Spleen (tissue), 11 donors: ENCODE measurements around the gene FAM234B. TPM values are rescaled to one million over a fixed set of nuclear protein-coding genes. Genes with fewer than 3 reads are reported as not detected.
A peak's percentile ranks its signal among the peaks of the same experiment; 100 is the strongest.

Experiments
- DNase-seq: peaks from one replicate; pipeline ENCODE4 v3.0.0-alpha.2; 2020
- H3K27ac ChIP-seq, 8 donors: fragments of 200-600 bp; sonication (generic) in 7 of 8; 1 replicate in 4 of 8; 2 replicates in 4 of 8; pipeline versions ENCODE4 v1.5.0 to v1.8.0; 2016 to 2021; ENCODE audit warnings: inconsistent platforms in 4 of 8, mild to moderate bottlenecking in 4 of 8, moderate library complexity in 1 of 8
- H3K27me3 ChIP-seq, 7 donors: fragments of 200-600 bp; sonication (generic) in 6 of 7; replicated peaks in 1 of 7; 1 replicate in 4 of 7; 2 replicates in 3 of 7; pipeline versions ENCODE4 v1.5.0 to v1.8.0; 2016 to 2021; ENCODE audit warnings: inconsistent platforms in 3 of 7, mild to moderate bottlenecking in 1 of 7
- H3K36me3 ChIP-seq, 6 donors: fragments of 200-600 bp; sonication (generic) in 5 of 6; 1 replicate in 4 of 6; 2 replicates in 2 of 6; pipeline versions ENCODE4 v1.5.0 to v1.8.0; 2016 to 2021; ENCODE audit warnings: inconsistent platforms in 2 of 6
- H3K4me1 ChIP-seq, 6 donors: fragments of 200-600 bp; sonication (generic) in 5 of 6; 1 replicate in 3 of 6; 2 replicates in 3 of 6; pipeline versions ENCODE4 v1.5.0 to v1.8.0; 2016 to 2021; ENCODE audit warnings: inconsistent platforms in 3 of 6
- H3K4me3 ChIP-seq, 8 donors: fragments of 200-600 bp; sonication (generic) in 7 of 8; 1 replicate in 4 of 8; 2 replicates in 4 of 8; pipeline versions ENCODE4 v1.5.0 to v1.8.0; 2016 to 2021; ENCODE audit warnings: inconsistent platforms in 4 of 8, mild to moderate bottlenecking in 4 of 8, moderate library complexity in 2 of 8
- H3K9me3 ChIP-seq, 8 donors: fragments of 200-600 bp; sonication (generic) in 7 of 8; 1 replicate in 4 of 8; 2 replicates in 4 of 8; pipeline versions ENCODE4 v1.5.0 to v1.8.0; 2016 to 2021; ENCODE audit warnings: inconsistent platforms in 4 of 8
- CTCF ChIP-seq, 11 experiments: fragments of 200-600 bp in 7 of 11; fragments of 450-650 bp in 4 of 11; sonication (generic) in 4 of 11; IDR thresholded peaks in 8 of 11; conservative IDR thresholded peaks in 3 of 11; 1 replicate in 7 of 11; 2 replicates in 4 of 11; pipeline versions ENCODE4 v1.4.0 to v1.8.0; 2016 to 2021; ENCODE audit warnings: antibody characterized with exemption in 11 of 11, inconsistent platforms in 4 of 11, mild to moderate bottlenecking in 1 of 11
- POLR2A ChIP-seq, 3 donors: fragments of 450-650 bp; IDR thresholded peaks; one replicate each; pipeline ENCODE4 v1.5.1; 2017; ENCODE audit warnings: antibody characterized with exemption in 3 of 3, mild to moderate bottlenecking in 1 of 3
- POLR2AphosphoS5 ChIP-seq, 3 donors: sonication (generic); formaldehyde crosslinking; IDR thresholded peaks; one replicate each; pipeline ENCODE4 v1.5.1; 2017; ENCODE audit warnings: antibody characterized with exemption in 3 of 3
- WGBS, 5 donors: extraction: QIAGEN DNeasy Blood & Tissue Kit in 3 of 5; methylation state at CpG; one replicate each; pipeline versions ENCODE4 v1.1.5 to v1.1.7; 2013 to 2018; 5-methylcytosine and 5-hydroxymethylcytosine counted together
- intact Hi-C: fragments of 100-400 bp; cut with DNase I; formaldehyde crosslinking; loops from one replicate; pipeline ENCODE4 v1.15.0; 2023; ENCODE audit warnings: low total_unique reads
- polyA plus RNA-seq, 3 donors: library from polyadenylated mRNA; stranded (reverse); fragments of 200-250 nt; gene quantifications; one replicate each; pipeline ENCODE4 v1.2.1, GENCODE V29; 2013
- total RNA-seq, 7 donors: library from RNA; depleted of rRNA in 3 of 7; stranded (reverse); fragments of >200 nt in 3 of 7; fragmentation: NEBNext Ultra II Directional in 4 of 7; extraction: Animal tissue kit (Norgen Biotek cat#: 25700) in 4 of 7; gene quantifications; one replicate each; pipeline versions ENCODE4 v1.1.0 to v1.2.1, GENCODE V29; 2016 to 2021
- donor health status: healthy with polysubstance abuse.
- donor health status: DM: no; HTN: no; CAD: no; lungs with moderate emphysema.
- donor health status: DM: no; HTN: no; CAD: no.
- donor health status: Bipolar disorder and iron deficiency.
- donor health status: healthy.
- donor health status: DM: no; HTN: no; CAD: no.
- donor health status: DM: yes; HTN: yes; CAD: no.

Gene FAM234B
- total and polyA plus RNA-seq, 10 donors: 0.59 to 8.2 (median 6.2) TPM

- H3K27me3 ChIP-seq: no peaks in the 10 kb centered on the region
- WGBS, 5 donors: 66 to 72% (median 70%) methylated on average over 7 of the region's 7 CpGs
Observed at GRCh38 chr12:13102461-13103195, 58.4 kb downstream of the FAM234B start.

GRCh38 chr12:13103391-13104033 lies 59.3 kb downstream of the FAM234B start, which contains the start of gene GSG1:
TSS of gene GSG1 (minus strand) at chr12:13103667. CDS start at chr12:13103512, 155 bp downstream.
- Histone ChIP-seq H3K4me3 (no peak within 1 kb of the TSS), H3K27ac (peak within 1 kb of the TSS; percentile 85 to 96 (median 90)), H3K36me3 (no peaks in the 10 kb centered on the region), H3K4me1 (peaks cover 24 to 47% (median 38%) of the 10 kb centered on the region in 6 donors), H3K9me3 (peaks cover 0 to 5% (median 0%) of the 10 kb centered on the region in 8 donors), H3K27me3 (no peaks in the 10 kb centered on the region)
- no peak for TF ChIP-seq CTCF (IDR thresholded peaks at IDR 0.05 in 8 of 11, conservative IDR thresholded peaks at IDR 0.05 in 3 of 11)
- TF ChIP-seq POLR2A (IDR thresholded peaks at IDR 0.05): no peak
- no peak for TF ChIP-seq POLR2AphosphoS5 (IDR thresholded peaks at IDR 0.05)
- intact Hi-C loops: loop anchor here (5.0 kb wide), 1 partner anchor 104 kb away; no protein-coding TSS in a partner anchor
- no peak for DNase-seq
- WGBS, 5 donors: 75 to 85% (median 77%) methylated on average over 7 to 8 of the region's 8 CpGs

More at GRCh38 chr12:13102461-13103195, 58.4 kb downstream of the FAM234B start:
- Histone ChIP-seq H3K9me3 (no peaks in the 10 kb centered on the region), H3K4me1 (peaks cover 24 to 56% (median 45%) of the 10 kb centered on the region in 6 donors), H3K4me3 (no peak overlapping the region), H3K36me3 (no peaks in the 10 kb centered on the region), H3K27ac (peak overlapping the region; percentile 85 to 96 (median 90))
- no peak for DNase-seq
- intact Hi-C loops: loop anchor here (5.0 kb wide), 1 partner anchor 105 kb away; no protein-coding TSS in a partner anchor
- TF ChIP-seq POLR2AphosphoS5 (IDR thresholded peaks at IDR 0.05): no peak

GRCh38 chr12:13104409-13104808 lies 60.2 kb downstream of the FAM234B start:
- intact Hi-C loops: loop anchor here (5.0 kb wide), 1 partner anchor 103 kb away; no protein-coding TSS in a partner anchor
- TF ChIP-seq CTCF (IDR thresholded peaks at IDR 0.05 in 8 of 11, conservative IDR thresholded peaks at IDR 0.05 in 3 of 11): no peak
- no peak for TF ChIP-seq POLR2A (IDR thresholded peaks at IDR 0.05)
- no peak for TF ChIP-seq POLR2AphosphoS5 (IDR thresholded peaks at IDR 0.05)
- Histone ChIP-seq H3K9me3 (peaks cover 0 to 6% (median 0%) of the 10 kb centered on the region in 8 donors), H3K4me3 (no peak overlapping the region), H3K27me3 (no peaks in the 10 kb centered on the region), H3K27ac (no peak overlapping the region), H3K4me1 (peaks cover 15 to 38% (median 29%) of the 10 kb centered on the region in 6 donors), H3K36me3 (no peaks in the 10 kb centered on the region)
- 75 to 84% (median 81%) methylated on average over 3 of the region's 3 CpGs for WGBS, 5 donors
- DNase-seq: no peak

GRCh38 chr12:13105781-13106180 lies 61.6 kb downstream of the FAM234B start:
- Histone ChIP-seq H3K4me1 (peaks cover under 1 to 24% (median 15%) of the 10 kb centered on the region in 6 donors), H3K27me3 (no peaks in the 10 kb centered on the region), H3K36me3 (no peaks in the 10 kb centered on the region), H3K4me3 (no peak overlapping the region), H3K27ac (no peak overlapping the region), H3K9me3 (peaks cover 0 to 6% (median 0%) of the 10 kb centered on the region in 8 donors)
- 88 to 97% (median 96%) methylated on average over 1 of the region's 1 CpG for WGBS, 5 donors
- TF ChIP-seq POLR2AphosphoS5 (IDR thresholded peaks at IDR 0.05) (no peak), POLR2A (IDR thresholded peaks at IDR 0.05) (no peak), CTCF (IDR thresholded peaks at IDR 0.05 in 8 of 11, conservative IDR thresholded peaks at IDR 0.05 in 3 of 11) (no peak)
- no peak for DNase-seq
- intact Hi-C loops: no loop called here
